Vagina (tissue), 2 donors: Measurements from ENCODE around the gene AIG1. TPM values are rescaled to one million over a fixed set of nuclear protein-coding genes. Genes with fewer than 3 reads are reported as not detected.
"Not testable (repeated sequence)": the region's sequence is repeated elsewhere in the genome, so short reads cannot be mapped to it uniquely, and the experiment has no call there.

ENCODE experiments used
- DNase-seq, 2 donors: peaks; one replicate each; pipeline ENCODE4 v3.0.0-alpha.2; 2017; ENCODE audit errors: extremely low spot score in 2 of 2
- H3K27ac ChIP-seq: fragments of 200-600 bp; sonication (generic); one replicate; pipeline ENCODE4 v1.5.1; 2019
- H3K27me3 ChIP-seq: fragments of 200-600 bp; sonication (generic); one replicate; pipeline ENCODE4 v1.5.1; 2019
- H3K36me3 ChIP-seq, 2 donors: fragments of 200-600 bp; sonication (generic); one replicate each; pipeline ENCODE4 v1.5.1; 2017 to 2019
- H3K4me1 ChIP-seq: fragments of 200-600 bp; sonication (generic); one replicate; pipeline ENCODE4 v1.5.1; 2019
- H3K4me3 ChIP-seq, 2 donors: fragments of 200-600 bp; sonication (generic); 1 replicate in 1 of 2; 2 replicates in 1 of 2; pipeline ENCODE4 v1.5.1; 2016 to 2019
- H3K9me3 ChIP-seq: fragments of 200-600 bp; sonication (generic); one replicate; pipeline ENCODE4 v1.5.1; 2019
- CTCF ChIP-seq, 3 experiments: fragments of 450-650 bp in 2 of 3; fragments of 200-600 bp in 1 of 3; sonication (generic) in 1 of 3; IDR thresholded peaks; one replicate each; pipeline ENCODE4 v1.5.1; 2017 to 2019; ENCODE audit warnings: antibody characterized with exemption in 3 of 3, mild to moderate bottlenecking in 2 of 3, moderate library complexity in 2 of 3
- POLR2A ChIP-seq, 2 donors: fragments of 450-650 bp; IDR thresholded peaks; one replicate each; pipeline ENCODE4 v1.6.1; 2017; ENCODE audit warnings: antibody characterized with exemption in 2 of 2, mild to moderate bottlenecking in 2 of 2, moderate library complexity in 2 of 2
- POLR2AphosphoS5 ChIP-seq, 2 donors: sonication (generic); formaldehyde crosslinking; IDR thresholded peaks; one replicate each; pipeline ENCODE4 v1.9.0; 2017; ENCODE audit warnings: antibody characterized with exemption in 2 of 2, mild to moderate bottlenecking in 2 of 2, low read depth in 1 of 2; ENCODE audit not compliant: insufficient read depth in 1 of 2
- intact Hi-C: fragments of 100-400 bp; cut with DNase I; formaldehyde crosslinking; loops from one replicate; pipeline ENCODE4 v1.15.1; 2023
- total RNA-seq: library from RNA; depleted of rRNA; stranded (reverse); fragments of >200 nt; gene quantifications from one replicate; pipeline ENCODE4 v1.2.3, GENCODE V29; 2016

Gene AIG1
- total RNA-seq, 1 donor from 2014 or later: 22.3 TPM

- Histone ChIP-seq H3K27ac (no peak overlapping the region), H3K4me1 (no peaks in the 10 kb centered on the region), H3K27me3 (no peaks in the 10 kb centered on the region), H3K9me3 (no peaks in the 10 kb centered on the region), H3K36me3 (no peaks in the 10 kb centered on the region), H3K4me3 (no peak overlapping the region)
- TF ChIP-seq POLR2A (IDR thresholded peaks at IDR 0.05): no peak
- no peak for TF ChIP-seq CTCF (IDR thresholded peaks at IDR 0.05)
- TF ChIP-seq POLR2AphosphoS5 (IDR thresholded peaks at IDR 0.05; ENCODE audit: insufficient read depth in 1 of 2, low read depth in 1 of 2): no peak
- DNase-seq: no peak
- intact Hi-C loops: no loop called here
These were observed 7.3 kb downstream of the AIG1 start for GRCh38 chr6:143068001-143068400.

- Histone ChIP-seq H3K4me3 (no peak overlapping the region), H3K27ac (no peak overlapping the region), H3K4me1 (no peaks in the 10 kb centered on the region), H3K27me3 (no peaks in the 10 kb centered on the region), H3K36me3 (no peaks in the 10 kb centered on the region), H3K9me3 (no peaks in the 10 kb centered on the region)
- no peak for DNase-seq
- TF ChIP-seq POLR2AphosphoS5 (IDR thresholded peaks at IDR 0.05; ENCODE audit: insufficient read depth in 1 of 2, low read depth in 1 of 2): no peak
- intact Hi-C loops: no loop called here
These were observed 13.4 kb downstream of the AIG1 start for GRCh38 chr6:143074101-143074500.

- H3K4me1 ChIP-seq: no peaks in the 10 kb centered on the region
- no peak for DNase-seq
- H3K27ac ChIP-seq: no peak overlapping the region
- no peaks in the 10 kb centered on the region for H3K36me3 ChIP-seq
- no peak for TF ChIP-seq CTCF (IDR thresholded peaks at IDR 0.05)
- TF ChIP-seq POLR2AphosphoS5 (IDR thresholded peaks at IDR 0.05; ENCODE audit: insufficient read depth in 1 of 2, low read depth in 1 of 2): no peak
- no peak for TF ChIP-seq POLR2A (IDR thresholded peaks at IDR 0.05)
- intact Hi-C loops: no loop called here
- H3K9me3 ChIP-seq: no peaks in the 10 kb centered on the region
- H3K27me3 ChIP-seq: no peaks in the 10 kb centered on the region
- no peak overlapping the region for H3K4me3 ChIP-seq
These were observed 14.1 kb downstream of the AIG1 start for GRCh38 chr6:143074670-143075318.

DNA sequence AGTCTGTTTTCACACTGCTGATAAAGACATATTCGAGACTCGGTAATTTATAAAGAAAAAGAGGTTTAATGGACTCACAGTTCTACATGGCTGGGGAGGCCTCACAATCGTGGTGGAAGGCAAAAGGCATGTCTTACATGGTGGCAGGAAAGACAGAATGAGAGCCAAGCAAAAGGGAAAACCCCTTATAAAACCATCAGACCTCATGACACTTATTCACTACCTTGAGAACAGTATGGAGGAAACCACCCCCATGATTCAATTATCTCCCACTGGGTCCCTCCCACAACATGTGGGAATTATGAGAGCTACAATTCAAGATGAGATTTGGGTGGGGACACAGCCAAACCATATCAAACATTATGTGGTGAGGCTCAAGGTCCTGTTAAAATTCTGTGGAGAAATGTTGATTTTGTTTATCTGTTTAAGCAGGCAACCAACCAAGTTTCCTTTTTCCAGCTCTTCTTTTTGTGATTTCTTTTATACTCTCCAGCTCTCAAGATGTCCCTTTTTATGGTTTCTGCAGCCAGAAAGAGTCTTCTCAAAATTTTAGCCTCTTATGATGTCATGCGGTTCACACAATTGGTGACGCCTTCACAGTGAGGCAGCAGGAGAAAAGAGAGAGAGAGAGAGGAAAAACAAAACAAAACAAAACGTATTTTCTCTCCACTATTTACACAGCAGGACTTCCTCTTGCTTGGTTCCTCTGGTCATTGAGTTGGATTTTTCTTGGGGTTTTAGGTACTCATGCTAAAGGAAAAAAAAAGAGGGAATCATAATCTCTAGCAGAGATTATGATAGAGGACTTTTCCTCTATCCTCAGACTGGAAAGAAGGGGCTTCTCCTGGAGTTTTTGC lies 18.0 kb downstream of the AIG1 start:
- no peak for DNase-seq
- Histone ChIP-seq H3K27me3 (no peaks in the 10 kb centered on the region), H3K4me3 (no peak overlapping the region), H3K27ac (no peak overlapping the region), H3K36me3 (no peaks in the 10 kb centered on the region), H3K4me1 (no peaks in the 10 kb centered on the region), H3K9me3 (no peaks in the 10 kb centered on the region)
- intact Hi-C loops: no loop called here
- TF ChIP-seq POLR2A (IDR thresholded peaks at IDR 0.05) (no peak), CTCF (IDR thresholded peaks at IDR 0.05) (no peak), POLR2AphosphoS5 (IDR thresholded peaks at IDR 0.05; ENCODE audit: insufficient read depth in 1 of 2, low read depth in 1 of 2) (no peak)

DNA sequence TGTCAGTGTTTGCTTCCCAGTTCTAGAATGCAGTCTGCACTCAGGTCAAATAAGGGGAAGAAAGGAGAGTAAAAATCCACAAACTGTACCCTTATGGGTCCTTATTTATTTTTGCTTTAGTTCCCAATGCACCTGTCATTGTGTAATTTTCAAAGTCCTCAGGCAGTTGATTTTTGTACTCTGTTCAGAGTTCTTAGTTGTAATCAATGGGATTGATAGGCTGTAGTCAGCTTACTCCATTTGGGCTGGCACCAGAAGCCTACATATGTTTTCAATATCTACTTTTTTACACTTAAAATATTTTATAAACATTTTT lies 18.6 kb downstream of the AIG1 start:
- H3K4me1 ChIP-seq: no peaks in the 10 kb centered on the region
- no peak overlapping the region for H3K4me3 ChIP-seq
- no peaks in the 10 kb centered on the region for H3K9me3 ChIP-seq
- no peak overlapping the region for H3K27ac ChIP-seq
- intact Hi-C loops: no loop called here
- H3K36me3 ChIP-seq: no peaks in the 10 kb centered on the region
- TF ChIP-seq POLR2AphosphoS5 (IDR thresholded peaks at IDR 0.05; ENCODE audit: insufficient read depth in 1 of 2, low read depth in 1 of 2): no peak
- no peak for TF ChIP-seq POLR2A (IDR thresholded peaks at IDR 0.05)
- no peak for TF ChIP-seq CTCF (IDR thresholded peaks at IDR 0.05)
- no peaks in the 10 kb centered on the region for H3K27me3 ChIP-seq
- no peak for DNase-seq

DNA sequence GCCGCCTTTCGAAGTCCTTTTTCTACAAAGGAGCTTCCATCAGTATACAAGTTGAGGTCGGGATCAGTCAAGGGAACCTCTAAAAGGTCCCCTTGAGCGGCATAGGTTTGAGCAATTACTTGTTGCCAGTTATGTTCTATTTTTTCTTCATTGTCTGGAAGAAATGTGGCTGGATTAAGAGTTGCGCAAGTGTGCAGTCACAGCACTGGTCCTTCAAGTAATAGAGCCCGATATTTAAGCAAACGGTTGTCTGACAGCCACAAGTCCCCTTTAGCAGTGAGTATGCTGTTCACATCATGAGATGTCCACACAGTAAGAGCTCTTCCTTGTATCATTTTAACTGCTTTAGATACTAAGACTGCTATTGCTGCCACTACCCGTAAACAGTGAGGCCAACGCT lies 21.6 kb downstream of the AIG1 start:
- H3K9me3 ChIP-seq, DNase-seq, intact Hi-C loops, H3K27me3 ChIP-seq, H3K27ac ChIP-seq, H3K4me3 ChIP-seq, H3K4me1 ChIP-seq, H3K36me3 ChIP-seq: not testable (repeated sequence)

GRCh38 chr6:143084019-143084418 lies 23.3 kb downstream of the AIG1 start:
- H3K4me1 ChIP-seq, H3K36me3 ChIP-seq, H3K27ac ChIP-seq, H3K27me3 ChIP-seq, DNase-seq, H3K9me3 ChIP-seq, H3K4me3 ChIP-seq, intact Hi-C loops: not testable (repeated sequence)

GRCh38 chr6:143087335-143087734 lies 26.6 kb downstream of the AIG1 start:
- intact Hi-C loops: not testable (repeated sequence)

More at GRCh38 chr6:143087335-143087734, 26.6 kb downstream of the AIG1 start:
- not testable (repeated sequence) for DNase-seq, H3K9me3 ChIP-seq, H3K27me3 ChIP-seq, H3K27ac ChIP-seq, H3K36me3 ChIP-seq, H3K4me1 ChIP-seq, H3K4me3 ChIP-seq
